Astrocyte (in vitro differentiated cells and primary cell): ENCODE data around the gene TFF2. TPM values are rescaled to one million over a fixed set of nuclear protein-coding genes. Genes with fewer than 3 reads are reported as not detected.

Experiments
- DNase-seq: peaks from one replicate; pipeline ENCODE4 v3.0.0-alpha.2; 2010; ENCODE audit warnings: low read depth
- FAIRE-seq: peaks from 2 replicates; lab custom pipeline; 2011; peaks lifted over from hg19 to GRCh38; lab: Jason Lieb, UNC
- H2AFZ ChIP-seq: 2 replicates; pipeline ENCODE4 v1.6.0; 2012; ENCODE audit warnings: low read depth, low read length, inconsistent platforms
- H3K27ac ChIP-seq: 2 replicates; pipeline ENCODE4 v1.5.1; 2011; ENCODE audit warnings: low read depth, low read length, inconsistent platforms
- H3K27me3 ChIP-seq: 2 replicates; pipeline ENCODE4 v1.6.0; 2011; ENCODE audit warnings: low read length, inconsistent platforms; ENCODE audit not compliant: insufficient read depth
- H3K36me3 ChIP-seq: 2 replicates; pipeline ENCODE4 v1.5.1; 2011; ENCODE audit warnings: low read length, inconsistent platforms; ENCODE audit not compliant: insufficient read depth
- H3K4me1 ChIP-seq: 2 replicates; pipeline ENCODE4 v1.5.1; 2011; ENCODE audit warnings: low read length, inconsistent platforms; ENCODE audit not compliant: insufficient read depth
- H3K4me2 ChIP-seq: 2 replicates; pipeline ENCODE4 v1.6.0; 2012; ENCODE audit warnings: low read length, inconsistent platforms
- H3K4me3 ChIP-seq: 2 replicates; pipeline ENCODE4 v1.5.1; 2011; ENCODE audit warnings: low read depth, mild to moderate bottlenecking, low read length, inconsistent platforms; ENCODE audit not compliant: insufficient read depth
- H3K79me2 ChIP-seq: 2 replicates; pipeline ENCODE4 v1.6.0; 2012; ENCODE audit warnings: mild to moderate bottlenecking, low read length, inconsistent platforms; ENCODE audit not compliant: insufficient read depth
- H3K9ac ChIP-seq: 2 replicates; pipeline ENCODE4 v1.6.0; 2012; ENCODE audit warnings: mild to moderate bottlenecking, low read length, inconsistent platforms
- H3K9me3 ChIP-seq: 2 replicates; pipeline ENCODE4 v1.5.1; 2012; ENCODE audit warnings: low read depth, mild to moderate bottlenecking, low read length, inconsistent platforms; ENCODE audit not compliant: insufficient read depth
- H4K20me1 ChIP-seq: 2 replicates; pipeline ENCODE4 v1.6.0; 2012; ENCODE audit warnings: low read length, inconsistent platforms; ENCODE audit not compliant: insufficient read depth
- H3K27ac Mint-ChIP-seq: one replicate; pipeline ENCODE4 v1.8.0; 2021; ENCODE audit warnings: mild to moderate bottlenecking, mixed read lengths; ENCODE audit not compliant: unreplicated experiment
- H3K27me3 Mint-ChIP-seq: one replicate; pipeline ENCODE4 v1.8.0; 2021; ENCODE audit warnings: low read depth, mixed read lengths; ENCODE audit not compliant: unreplicated experiment
- H3K36me3 Mint-ChIP-seq: one replicate; pipeline ENCODE4 v1.8.0; 2021; ENCODE audit warnings: low read depth, mixed read lengths; ENCODE audit not compliant: unreplicated experiment
- H3K4me1 Mint-ChIP-seq: one replicate; pipeline ENCODE4 v1.8.0; 2021; ENCODE audit warnings: low read depth, mixed read lengths; ENCODE audit not compliant: unreplicated experiment
- H3K4me3 Mint-ChIP-seq: one replicate; pipeline ENCODE4 v1.8.0; 2021; ENCODE audit warnings: mild to moderate bottlenecking, moderate library complexity, mixed read lengths; ENCODE audit not compliant: unreplicated experiment
- H3K9me3 Mint-ChIP-seq: one replicate; pipeline ENCODE4 v1.8.0; 2021; ENCODE audit warnings: mild to moderate bottlenecking, mixed read lengths; ENCODE audit not compliant: unreplicated experiment
- CTCF ChIP-seq: IDR thresholded peaks from 2 replicates; pipeline ENCODE4 v1.5.1; 2011; ENCODE audit warnings: low read depth, mild to moderate bottlenecking, inconsistent platforms, low read length, moderate library complexity; ENCODE audit not compliant: insufficient read depth
- EZH2 ChIP-seq: IDR thresholded peaks from 2 replicates; pipeline ENCODE4 v1.6.1; 2012; ENCODE audit warnings: mild to moderate bottlenecking, low read length, inconsistent platforms; ENCODE audit not compliant: insufficient read depth
- total RNA-seq: library from RNA; stranded (reverse); gene quantifications from 2 replicates; pipeline ENCODE4 v1.2.1, GENCODE V29; 2021

Gene TFF2
- total RNA-seq, 1 donor from 2014 or later = not detected

GRCh38 chr21:42350318-42350910, 380 bp downstream of the TFF2 start:
- Histone ChIP-seq H3K27ac (no peak overlapping the region), H3K4me1 (no peaks in the 10 kb centered on the region), H3K79me2 (no peaks in the 10 kb centered on the region), H3K4me3 (no peak overlapping the region), H4K20me1 (no peaks in the 10 kb centered on the region), H2AFZ (no peak overlapping the region), H3K9me3 (no peaks in the 10 kb centered on the region), H3K9ac (no peak overlapping the region), H3K4me2 (no peak overlapping the region), H3K36me3 (no peaks in the 10 kb centered on the region), H3K27me3 (no peaks in the 10 kb centered on the region)
- H3K36me3 Mint-ChIP-seq = no peaks in the 10 kb centered on the region
- H3K4me3 Mint-ChIP-seq = no peak overlapping the region
- no peak for TF ChIP-seq EZH2
- TF ChIP-seq CTCF = no peak
- peaks cover 17% of the 10 kb centered on the region for H3K9me3 Mint-ChIP-seq
- H3K27me3 Mint-ChIP-seq = peaks cover 39% of the 10 kb centered on the region
- DNase-seq (no peak), FAIRE-seq (no peak)
- H3K27ac Mint-ChIP-seq = no peak overlapping the region
- no peaks in the 10 kb centered on the region for H3K4me1 Mint-ChIP-seq

GRCh38 chr21:42349420-42350317, 1.1 kb downstream of the TFF2 start:
- Mint-ChIP-seq H3K27me3 (peaks cover 39% of the 10 kb centered on the region), H3K27ac (no peak overlapping the region), H3K36me3 (no peaks in the 10 kb centered on the region), H3K4me3 (no peak overlapping the region), H3K9me3 (peaks cover 12% of the 10 kb centered on the region), H3K4me1 (no peaks in the 10 kb centered on the region)
- Histone ChIP-seq H3K4me3 (no peak overlapping the region), H3K79me2 (no peaks in the 10 kb centered on the region), H4K20me1 (no peaks in the 10 kb centered on the region), H3K9ac (no peak overlapping the region), H2AFZ (no peak overlapping the region), H3K27ac (no peak overlapping the region), H3K4me2 (no peak overlapping the region), H3K36me3 (no peaks in the 10 kb centered on the region), H3K9me3 (no peaks in the 10 kb centered on the region), H3K27me3 (no peaks in the 10 kb centered on the region), H3K4me1 (no peaks in the 10 kb centered on the region)
- FAIRE-seq = no peak
- TF ChIP-seq CTCF (no peak), EZH2 (no peak)
- no peak for DNase-seq

- H3K9me3 ChIP-seq = no peaks in the 10 kb centered on the region
- H3K4me3 ChIP-seq = no peak overlapping the region
- H2AFZ ChIP-seq = no peak overlapping the region
- H3K27me3 ChIP-seq = no peaks in the 10 kb centered on the region
- peaks cover 36% of the 10 kb centered on the region for H3K27me3 Mint-ChIP-seq
- no peak overlapping the region for H3K27ac ChIP-seq
- H3K4me3 Mint-ChIP-seq = no peak overlapping the region
- H3K9ac ChIP-seq = no peak overlapping the region
- no peaks in the 10 kb centered on the region for H3K36me3 ChIP-seq
- H3K27ac Mint-ChIP-seq = no peak overlapping the region
- DNase-seq (no peak), FAIRE-seq (no peak)
- peaks cover 8% of the 10 kb centered on the region for H3K9me3 Mint-ChIP-seq
- H3K36me3 Mint-ChIP-seq = no peaks in the 10 kb centered on the region
- no peaks in the 10 kb centered on the region for H3K79me2 ChIP-seq
- H3K4me1 Mint-ChIP-seq = no peaks in the 10 kb centered on the region
- H3K4me1 ChIP-seq = no peaks in the 10 kb centered on the region
- no peaks in the 10 kb centered on the region for H4K20me1 ChIP-seq
- no peak overlapping the region for H3K4me2 ChIP-seq
- TF ChIP-seq CTCF = no peak
- no peak for TF ChIP-seq EZH2
Measured at GRCh38 chr21:42348762-42349161, 2.0 kb downstream of the TFF2 start.
